ENCODE data around the gene SERPINB1.

SERPINB1 gene

DNA sequence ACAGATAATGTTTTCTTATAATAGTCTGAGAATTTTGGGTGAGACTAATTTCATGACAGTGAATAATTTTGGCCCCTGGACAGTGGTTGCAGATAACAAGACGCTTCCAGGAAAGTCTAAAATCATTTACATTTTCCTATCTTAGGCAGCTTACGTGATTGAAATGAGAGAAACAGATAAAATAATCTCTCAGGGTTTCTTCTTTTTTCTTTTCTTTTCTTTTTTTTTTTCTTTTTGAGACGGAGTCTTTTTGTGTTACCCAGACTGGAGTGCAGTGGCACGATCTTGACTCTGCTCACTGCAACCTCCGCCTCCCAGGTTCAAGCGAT is 4.2 kb upstream of the SERPINB1 start:
- DNase-seq (ENCODE audit: low spot score), result no peak

DNA sequence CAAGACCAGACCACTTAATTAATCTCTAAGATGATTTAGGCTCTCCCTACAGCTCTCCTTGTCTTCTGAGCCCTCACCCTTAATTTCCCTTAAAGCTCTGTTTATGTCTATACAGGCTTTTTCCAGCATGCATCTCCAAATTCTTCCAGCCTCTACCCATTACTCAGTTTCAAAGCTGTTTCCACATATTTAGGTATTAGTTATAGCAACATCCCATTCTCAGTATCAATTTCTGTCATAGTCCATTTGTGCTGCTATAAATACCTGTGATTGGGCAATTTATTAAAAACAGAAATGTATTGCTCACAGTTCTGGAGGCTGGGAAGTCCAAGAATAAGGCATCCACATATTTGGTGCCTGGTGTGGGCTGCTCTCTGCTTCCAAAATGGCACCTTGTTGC is 2.3 kb upstream of the SERPINB1 start:
- no peak for DNase-seq (ENCODE audit: low spot score)

DNA sequence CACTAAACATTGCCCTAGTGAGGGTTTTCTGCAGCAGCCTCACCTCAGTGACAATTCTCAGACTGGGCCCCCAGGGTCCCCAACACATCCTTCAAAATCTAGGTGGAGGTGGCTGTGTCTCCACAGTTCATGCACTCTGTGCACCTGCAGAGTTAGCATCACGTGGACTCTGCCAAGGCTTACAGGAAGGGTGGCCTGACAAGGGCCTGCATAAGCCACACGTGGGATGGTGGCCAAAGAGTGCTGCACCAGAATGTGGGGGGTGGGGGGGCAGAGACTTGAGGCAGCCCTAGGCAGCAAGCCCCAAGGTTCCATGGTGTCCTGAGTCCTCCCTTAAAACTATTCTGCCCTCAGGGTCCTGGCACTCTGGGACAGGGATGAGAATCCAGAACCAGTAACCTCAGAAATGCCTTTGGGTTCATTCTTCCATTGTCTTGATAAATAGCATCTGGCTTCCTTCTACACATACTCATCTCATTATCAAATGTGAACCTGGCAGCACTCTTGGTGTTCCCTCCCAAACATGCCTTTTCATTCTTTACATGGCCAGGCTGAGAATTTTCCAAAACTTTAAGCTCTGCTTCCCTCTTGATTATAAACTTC is 1.6 kb upstream of the SERPINB1 start:
- no peak for DNase-seq (ENCODE audit: low spot score)

DNA sequence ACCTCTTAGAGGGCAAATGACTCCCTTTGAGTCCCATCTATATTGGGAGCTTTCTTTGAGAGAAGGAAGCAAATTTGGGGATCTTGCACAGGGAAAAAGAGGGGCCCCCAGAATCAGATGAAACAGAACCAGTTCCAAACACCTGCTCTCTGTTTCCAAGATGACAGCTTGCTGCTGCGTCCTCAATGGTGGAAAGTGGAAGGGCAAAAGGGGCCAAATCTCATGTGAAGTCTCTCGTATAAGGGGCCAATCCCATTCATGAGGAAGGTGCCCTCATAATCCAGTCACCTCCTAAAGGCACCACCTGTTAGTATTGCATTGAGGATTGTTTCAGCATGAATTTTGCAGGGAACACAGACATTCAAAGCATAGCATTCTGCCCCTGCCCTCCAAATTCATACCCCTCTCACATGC is 483 bp upstream of the SERPINB1 start:
- no peak for DNase-seq (ENCODE audit: low spot score)

DNA sequence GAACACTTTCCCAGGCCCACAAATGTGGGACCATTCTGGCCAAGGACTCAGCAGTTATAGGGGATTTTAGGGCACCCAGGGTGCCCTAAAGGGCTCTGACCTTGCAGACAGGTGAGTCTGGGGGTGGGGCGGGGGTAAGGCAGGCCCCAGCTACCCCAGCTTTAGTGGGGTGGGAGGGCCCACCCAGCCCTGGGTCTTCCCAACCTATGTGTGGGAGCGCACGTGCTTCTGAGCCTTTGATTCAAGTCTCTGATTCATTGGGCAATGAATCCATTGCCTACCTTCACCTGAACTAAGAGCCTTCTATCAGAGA is 958 bp downstream of the SERPINB1 start:
- DNase-seq (ENCODE audit: low spot score), result no peak

DNA sequence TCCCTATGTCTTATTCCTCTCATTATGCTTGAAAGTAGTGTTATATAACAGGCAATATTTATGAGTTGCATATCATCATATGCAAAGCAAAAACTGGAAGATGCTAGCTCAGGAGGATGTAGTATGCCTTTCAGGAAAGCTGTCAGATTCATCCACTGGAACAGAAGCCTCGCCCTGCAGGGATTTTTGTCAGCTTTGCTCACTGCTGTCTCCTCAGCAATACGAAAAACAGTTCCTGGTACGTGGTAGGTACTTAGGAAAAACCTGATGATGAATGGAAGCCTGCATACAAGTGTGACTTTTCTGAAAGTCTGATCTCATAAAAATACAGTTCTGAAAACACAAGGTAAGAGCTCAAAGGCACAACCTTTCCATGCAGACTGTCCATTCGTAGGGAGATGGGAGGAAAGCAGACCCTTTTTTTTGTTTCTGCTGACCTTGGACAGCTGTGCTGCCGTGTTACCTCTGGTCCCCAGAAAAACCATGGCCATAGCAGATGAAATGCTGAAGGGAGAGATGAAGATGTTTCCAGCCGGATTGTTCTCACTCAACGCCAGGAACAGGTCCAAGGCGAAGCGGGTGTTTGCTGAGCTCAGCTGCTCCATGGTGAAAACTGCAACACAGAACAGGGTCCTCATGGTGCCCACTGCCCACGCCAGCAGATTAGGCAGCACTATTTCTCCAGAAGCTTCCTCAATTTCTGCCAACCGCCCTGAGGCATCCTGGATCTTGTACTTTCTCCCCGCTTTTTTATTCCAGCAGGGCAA is 1.5 kb downstream of the SERPINB1 start:
- no peak for DNase-seq (ENCODE audit: low spot score)

DNA sequence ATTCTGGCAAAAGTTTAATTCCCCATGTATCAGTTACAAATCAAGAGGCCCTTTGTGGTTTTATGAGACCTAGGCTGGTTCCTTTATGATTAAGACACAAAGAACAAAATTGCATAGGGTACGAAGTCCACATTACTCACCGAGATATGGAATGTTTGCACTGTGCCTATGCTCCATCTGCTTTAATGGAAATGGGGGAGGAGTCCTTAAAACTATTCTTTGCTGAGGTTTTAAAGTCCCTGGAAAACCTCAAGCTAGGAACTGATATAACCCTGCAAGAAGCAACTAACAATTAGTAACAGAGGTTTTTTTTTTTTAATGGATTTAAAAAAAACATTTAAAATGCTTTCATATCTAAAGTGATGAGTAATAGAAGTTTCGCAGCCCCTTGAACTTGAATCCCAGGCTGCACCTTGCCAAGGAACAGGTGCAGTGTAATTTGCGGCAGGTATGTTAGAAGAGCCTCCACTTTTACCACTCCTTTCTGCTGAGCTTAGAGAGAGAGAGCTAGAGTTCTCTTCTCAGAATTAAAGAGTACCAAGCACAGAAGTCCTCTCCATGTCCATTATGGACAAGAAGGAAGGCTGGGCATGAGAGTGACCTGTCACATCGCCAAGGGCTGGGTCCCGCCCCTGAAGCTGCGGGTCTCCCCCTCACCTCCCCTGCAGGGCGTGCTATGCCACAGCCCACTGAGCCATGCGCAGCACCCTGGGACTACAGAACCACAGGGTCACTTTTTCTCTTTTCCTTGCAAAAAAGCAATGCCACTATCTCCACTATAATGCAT is 2.3 kb downstream of the SERPINB1 start:
- DNase-seq (ENCODE audit: low spot score), result no peak

DNA sequence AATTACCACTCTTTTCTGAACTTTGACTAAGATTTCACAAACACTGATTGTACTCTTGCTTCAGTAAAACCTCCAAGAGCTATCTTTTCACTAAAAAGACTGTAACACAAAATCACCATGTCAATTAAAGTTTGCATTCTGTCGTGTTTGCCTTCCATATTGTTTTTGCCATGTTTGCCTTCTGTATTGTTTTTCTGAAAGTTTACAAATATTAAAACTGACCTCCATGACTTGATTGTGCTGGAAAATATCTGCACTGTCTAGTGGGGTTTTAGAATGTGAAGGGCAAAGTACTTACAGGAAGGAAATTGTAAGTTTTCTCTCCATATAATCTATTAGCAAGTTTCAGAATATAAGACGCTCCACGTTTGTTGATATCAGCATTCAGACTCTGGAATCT is 3.4 kb downstream of the SERPINB1 start:
- no peak for DNase-seq (ENCODE audit: low spot score)

DNA sequence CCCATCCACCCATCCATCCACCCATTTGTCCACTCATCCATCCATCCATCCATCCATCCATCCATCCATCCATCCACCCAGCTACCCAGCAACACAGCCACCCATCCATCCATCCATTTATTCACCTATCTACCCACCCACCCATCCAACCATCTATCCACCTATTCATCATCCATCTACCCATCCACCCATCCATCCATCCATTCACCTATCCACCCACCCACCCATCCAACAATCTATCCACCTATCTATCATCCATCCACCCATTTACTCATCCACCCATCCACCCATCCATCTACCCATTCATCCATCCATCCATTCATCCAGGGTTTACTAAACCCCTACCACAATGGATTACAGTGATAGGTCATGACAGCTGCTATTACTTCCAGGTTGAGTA is 7.4 kb downstream of the SERPINB1 start:
- DNase-seq (ENCODE audit: low spot score), result no peak

DNA sequence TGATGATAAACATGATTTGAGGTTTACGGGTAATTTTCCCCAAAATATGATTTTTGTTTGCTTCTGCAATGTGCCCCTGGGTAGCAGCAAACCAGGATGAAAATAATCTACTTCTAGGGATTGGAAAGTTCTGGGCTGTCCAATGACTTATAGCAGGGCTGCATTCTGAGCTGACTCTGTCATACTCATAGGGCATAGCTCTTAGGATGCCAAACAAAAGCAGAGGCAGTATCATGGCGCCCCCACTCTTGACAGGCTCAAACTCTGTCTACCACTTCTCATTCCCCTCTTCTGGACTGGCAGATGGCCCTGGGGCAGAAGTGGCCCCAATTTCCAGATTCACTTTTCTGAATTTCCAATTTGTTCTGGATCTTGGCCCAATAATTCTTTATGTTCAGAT is 10.3 kb downstream of the SERPINB1 start:
- no peak for DNase-seq (ENCODE audit: low spot score)

DNA sequence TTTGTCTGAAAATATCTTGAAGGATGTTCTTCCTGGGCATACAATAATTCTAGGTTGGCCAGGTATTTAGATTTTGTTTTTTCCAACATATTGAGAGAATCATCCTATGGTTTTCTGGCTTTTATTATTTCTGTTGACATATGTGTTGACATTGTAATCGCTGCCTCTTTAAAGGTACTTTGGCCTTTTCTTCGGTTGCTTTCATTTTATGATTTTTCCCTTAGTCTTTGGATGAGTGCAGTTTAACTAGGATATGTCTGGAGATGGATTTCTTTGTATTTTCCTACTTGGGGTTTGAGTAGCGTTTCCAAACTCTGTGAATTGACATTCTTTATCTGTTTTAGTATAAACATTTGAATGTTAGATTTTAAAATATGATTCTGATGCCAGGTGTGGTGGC is 11.5 kb downstream of the SERPINB1 start:
- DNase-seq (ENCODE audit: low spot score), result no peak

DNA sequence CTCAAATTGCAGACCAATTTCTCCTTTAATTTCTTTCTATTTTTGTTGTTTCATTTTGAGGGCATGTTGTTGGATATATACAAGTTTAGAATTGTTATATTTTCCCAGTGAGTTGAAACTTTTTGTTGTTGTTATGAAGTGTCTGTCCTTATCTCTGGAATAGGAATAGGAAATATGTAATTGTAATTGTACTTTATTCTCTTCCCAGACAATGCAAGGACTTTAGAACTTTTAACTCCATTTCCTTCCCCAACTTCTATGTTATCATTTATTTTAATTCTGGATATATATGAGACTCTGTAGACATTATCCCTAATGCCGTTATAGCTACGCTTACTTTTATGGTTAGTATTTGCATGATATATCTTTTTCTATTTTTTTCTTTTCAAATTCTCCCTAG is 12.4 kb downstream of the SERPINB1 start:
- DNase-seq (ENCODE audit: low spot score), result no peak

DNA sequence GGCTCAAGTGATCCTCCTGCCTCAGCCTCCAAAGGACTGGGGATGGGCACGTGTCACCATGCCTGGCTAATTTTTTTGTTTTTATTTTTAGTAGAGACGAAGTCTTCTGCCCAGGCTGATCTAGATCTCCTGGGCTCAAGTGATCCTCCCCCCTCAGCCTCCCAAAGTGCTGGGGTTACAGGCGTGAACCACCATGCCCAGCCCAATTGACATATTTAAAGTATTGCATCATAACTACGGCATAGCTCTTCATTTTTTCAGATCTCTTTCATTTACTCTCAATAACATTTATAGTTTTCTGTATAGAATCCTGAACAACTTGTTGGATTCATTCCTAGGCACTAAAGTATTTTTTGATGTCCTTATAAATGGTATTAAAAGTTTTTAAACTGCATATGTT is 13.0 kb downstream of the SERPINB1 start:
- no peak for DNase-seq (ENCODE audit: low spot score)

DNA sequence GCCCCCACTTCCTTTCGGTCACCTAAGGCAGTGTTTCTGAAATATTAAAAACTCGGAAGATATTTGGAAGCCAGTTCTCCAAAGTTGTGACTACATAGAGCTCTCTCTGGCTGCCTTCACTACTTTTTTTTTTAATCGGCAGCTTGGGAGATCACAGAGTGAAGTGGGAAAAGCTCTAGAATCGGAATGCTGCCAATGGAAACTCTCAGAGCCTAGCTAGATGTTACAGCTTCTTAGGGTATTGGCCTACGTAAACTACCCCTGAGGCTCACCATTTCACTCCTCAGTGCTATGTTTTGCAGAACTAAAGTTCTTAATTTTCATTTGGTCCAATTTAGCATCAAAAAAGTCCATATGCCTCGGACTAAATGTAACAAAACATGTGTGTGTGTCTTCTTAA is 14.5 kb downstream of the SERPINB1 start:
- DNase-seq (ENCODE audit: low spot score), result no peak

DNA sequence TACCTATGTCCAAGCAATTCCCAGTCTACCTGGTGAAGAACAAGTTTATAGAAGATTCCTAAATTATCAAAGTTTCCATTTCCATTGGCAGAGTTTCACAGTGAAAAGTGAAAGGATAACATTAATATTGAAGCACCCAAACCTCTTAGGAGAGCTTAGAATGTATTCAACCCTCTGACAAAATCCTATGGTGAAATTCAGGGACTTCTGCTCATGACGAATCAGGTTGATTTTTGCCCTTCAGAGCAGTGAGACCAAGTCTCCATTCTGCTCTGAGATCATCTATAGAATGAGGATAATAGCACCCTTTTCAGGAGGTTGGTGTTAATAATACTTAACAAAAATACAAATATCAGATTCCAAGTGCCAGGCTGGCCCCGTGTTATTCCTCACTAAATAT is 15.5 kb downstream of the SERPINB1 start:
- no peak for DNase-seq (ENCODE audit: low spot score)

DNA sequence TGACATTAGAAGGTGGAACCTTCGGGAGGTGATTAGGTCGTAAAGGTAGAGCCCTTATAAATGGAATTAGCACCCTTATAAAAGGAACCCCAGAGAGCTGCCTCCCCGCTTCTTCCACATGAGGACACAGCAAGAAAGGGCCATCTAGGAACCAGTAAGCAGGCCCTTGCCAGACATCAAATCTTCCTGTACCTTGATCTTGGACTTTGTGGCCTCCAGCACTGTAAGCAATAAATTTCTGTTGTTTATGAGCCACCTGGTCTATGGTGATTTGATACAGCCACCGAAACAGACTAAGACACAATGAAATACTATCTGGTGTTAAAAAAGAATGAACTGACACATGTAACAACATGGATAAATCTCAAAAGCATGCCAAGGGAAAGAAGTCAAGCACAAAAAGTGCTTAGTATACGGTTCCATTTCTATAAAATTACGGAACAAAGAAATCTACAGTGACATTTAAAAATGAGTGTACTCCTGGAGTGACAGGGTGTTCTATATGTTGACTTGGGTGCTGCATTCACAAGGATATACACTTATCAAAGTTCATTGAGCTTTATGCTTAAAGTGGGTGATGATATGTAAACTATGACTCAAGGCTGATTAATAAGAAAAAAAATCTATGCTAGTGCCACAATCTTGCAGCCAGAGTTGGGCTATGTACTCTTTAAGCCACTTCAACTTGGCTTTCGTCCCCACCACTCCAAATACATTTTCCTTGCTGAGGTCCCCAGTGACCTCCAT is 18.4 kb downstream of the SERPINB1 start:
- no peak for DNase-seq (ENCODE audit: low spot score)

DNA sequence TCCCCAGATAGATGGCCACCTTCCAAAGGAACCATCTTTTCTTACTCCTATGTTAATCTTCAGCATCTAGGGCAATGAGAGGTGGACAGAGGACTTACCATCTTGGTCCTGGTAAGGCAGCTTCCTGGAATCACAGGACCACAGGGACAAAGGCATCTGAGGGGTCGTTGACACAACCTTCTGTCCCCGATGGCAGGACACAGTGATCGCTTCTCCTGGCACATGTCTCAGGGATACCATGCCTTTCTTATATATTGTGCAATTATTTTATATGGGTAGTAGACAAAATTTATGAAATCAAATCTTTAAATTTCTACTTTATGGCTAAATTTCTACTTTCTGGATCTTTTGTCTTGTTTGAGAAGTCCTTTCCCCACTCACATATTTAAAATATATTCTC is 20.1 kb downstream of the SERPINB1 start:
- DNase-seq (ENCODE audit: low spot score), result no peak

DNA sequence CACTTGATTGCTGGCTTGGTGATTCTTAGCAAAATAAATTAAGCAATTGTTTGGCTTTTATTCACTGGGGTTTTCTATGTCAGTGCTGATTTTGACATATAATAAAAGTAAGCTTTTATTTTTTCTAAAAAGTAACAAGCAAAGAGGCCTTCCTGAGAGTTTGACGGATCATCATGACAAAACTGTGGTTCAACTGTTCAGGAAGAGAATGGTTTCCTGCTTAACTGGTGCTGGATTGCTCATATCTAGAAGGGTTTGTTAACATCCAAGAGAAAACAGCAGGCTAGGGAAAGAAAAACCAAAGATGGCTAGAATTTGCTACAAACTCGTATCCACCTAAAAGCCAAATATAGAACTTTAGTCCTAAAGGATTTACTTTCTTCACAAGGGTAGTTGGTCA is 21.2 kb downstream of the SERPINB1 start:
- no peak for DNase-seq (ENCODE audit: low spot score)

DNA sequence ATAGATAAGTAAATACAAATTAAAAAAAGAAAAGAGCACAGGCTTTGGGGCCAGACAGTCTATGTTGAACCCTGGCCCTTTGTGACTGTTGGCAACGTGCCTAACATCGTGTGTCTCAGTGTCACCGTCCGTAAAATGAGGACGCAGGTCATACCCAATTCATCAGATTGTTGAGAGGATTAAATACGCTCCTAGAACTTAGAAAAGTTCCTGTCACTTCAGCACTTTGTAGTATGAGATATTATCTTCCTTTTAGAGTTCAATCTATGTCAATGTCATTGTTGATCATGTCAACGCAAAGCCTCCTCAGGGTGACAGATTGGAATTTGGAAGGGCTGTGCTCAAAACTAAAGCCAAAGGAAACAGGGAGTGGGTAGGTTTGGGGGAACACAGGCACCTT is 21.7 kb downstream of the SERPINB1 start:
- no peak for DNase-seq (ENCODE audit: low spot score)

DNA sequence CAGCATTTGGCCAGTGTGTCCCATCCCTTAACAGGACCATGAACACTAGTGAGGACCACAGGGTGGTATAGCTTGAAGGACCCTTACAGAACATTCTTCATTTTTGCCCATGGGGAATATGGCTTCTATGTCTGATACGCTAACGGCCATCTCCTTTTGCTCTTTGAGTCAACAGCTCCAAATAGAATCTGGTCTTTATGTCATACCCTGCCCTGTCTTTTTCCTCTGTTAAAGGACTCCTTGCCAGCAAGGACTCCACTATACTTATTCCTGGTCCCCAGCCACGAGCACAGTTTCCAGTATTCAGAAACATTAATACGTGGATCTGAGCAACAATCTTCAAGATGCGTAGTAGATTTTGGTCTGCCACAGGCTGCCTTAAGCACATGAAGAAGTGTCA is 22.5 kb downstream of the SERPINB1 start:
- no peak for DNase-seq (ENCODE audit: low spot score)

DNA sequence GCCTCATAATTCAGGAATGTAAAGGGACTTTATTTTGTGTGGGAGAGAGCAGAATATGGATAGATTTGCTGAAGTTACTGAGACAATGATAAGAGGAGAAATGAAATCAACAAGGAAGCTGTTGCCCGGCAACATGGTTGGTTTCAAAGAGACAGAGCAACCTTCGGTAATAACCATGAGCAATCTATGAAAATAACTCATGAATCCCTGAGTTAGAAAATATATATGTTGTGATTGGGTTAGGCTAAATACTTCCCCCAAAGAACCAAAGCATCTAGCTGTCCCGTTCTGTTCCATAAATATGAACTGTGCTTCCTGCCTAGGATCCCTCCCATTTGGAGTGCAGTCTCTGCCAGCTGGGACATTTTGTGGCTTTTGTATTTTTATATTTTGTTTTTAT is 23.1 kb downstream of the SERPINB1 start:
- DNase-seq (ENCODE audit: low spot score), result peak; percentile 48

DNA sequence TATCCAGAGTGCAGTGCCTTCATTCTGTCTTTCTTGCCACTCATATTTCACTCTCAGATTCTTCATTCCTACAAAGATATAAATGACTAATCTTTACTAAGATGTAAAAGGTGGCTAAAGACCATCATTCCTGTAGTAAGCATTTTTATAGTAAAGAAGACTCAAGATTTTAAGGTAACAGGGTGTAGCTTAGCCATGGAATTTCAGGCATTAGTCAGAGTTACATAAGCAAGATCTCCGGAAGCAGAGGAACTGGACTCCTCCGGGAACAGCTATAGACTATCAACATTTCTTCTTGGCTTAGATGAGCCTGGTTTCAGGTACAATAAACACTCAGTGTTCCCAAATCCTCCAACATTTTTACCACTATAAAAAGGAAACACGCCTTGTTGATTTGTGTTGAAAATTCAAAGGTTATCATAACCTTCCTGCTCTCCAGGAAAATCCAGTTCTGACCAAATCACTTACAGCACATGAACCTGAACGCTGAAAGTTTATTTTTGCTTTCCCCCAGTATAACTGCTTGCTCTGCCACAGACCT is 23.7 kb downstream of the SERPINB1 start:
- peak; percentile 45 for DNase-seq (ENCODE audit: low spot score)

DNA sequence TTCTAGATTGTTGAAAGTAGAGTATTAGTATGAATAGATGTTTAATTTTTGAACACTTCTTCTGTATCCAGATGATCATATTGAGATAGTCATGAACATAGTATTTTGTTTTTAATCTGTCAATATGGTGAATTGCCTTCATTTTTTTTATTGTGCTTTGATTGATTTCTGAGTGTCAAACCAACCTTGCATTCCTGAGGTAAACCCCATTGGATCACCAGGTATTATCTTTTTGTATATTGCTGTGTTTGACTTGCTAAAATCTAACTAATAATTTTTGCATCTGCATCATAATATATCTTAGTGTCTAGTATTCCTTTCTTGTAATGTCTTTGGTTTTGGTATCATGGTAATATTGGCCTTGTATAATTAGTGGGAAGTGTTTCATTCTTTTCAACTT is 25.5 kb downstream of the SERPINB1 start:
- no peak for DNase-seq (ENCODE audit: low spot score)
